Nucleus accumbens (tissue), 56 donors: ENCODE data around the gene NECAB2.
"Not testable (repeated sequence)": the region's sequence is repeated elsewhere in the genome, so short reads cannot be mapped to it uniquely, and the experiment has no call there.

ENCODE experiments used
- DNase-seq, 56 donors: peaks; one replicate each; lab custom pipeline; 2025; lab: John Stamatoyannopoulos, UW

The NECAB2 gene

DNA sequence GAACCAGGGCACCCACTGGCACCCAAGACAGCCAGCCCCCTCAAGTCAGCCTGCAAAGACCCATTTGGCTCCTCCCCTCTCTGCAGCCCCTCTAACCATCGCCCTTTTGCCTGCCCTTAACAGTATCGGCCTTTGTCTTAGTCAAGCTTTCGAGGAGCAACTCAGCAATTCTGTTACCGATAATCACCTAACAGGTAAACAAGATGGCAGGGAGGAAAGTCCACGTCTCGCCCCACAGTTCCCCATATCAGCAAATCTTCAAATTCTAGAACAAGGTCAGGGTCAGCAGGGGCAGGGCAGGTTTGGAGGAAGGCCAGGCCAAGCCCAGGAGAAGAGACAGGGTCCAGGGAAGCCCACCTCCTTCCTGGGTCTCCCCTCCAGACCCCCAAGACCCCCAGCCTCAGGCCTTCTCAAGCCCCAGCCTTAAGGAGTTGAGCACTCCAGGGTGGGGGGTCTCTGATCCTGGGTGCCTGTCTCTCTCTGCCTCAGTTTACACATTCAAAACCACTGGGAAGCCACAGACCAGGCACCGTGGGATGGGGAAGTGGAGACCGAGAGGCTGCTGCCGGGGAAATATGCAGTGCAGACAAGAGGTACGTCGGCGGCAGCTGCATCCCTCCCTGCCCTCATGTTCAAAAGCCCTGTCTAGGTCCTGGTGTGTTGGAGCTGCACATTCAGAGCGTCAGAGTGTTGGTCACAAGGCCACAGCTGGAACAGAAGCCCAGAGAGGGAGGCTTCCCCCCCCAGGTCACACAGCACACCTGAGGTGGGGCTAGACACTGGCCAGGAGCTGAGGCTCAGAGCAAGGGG, 18.9 kb upstream of the NECAB2 start:
- no peak for DNase-seq

DNA sequence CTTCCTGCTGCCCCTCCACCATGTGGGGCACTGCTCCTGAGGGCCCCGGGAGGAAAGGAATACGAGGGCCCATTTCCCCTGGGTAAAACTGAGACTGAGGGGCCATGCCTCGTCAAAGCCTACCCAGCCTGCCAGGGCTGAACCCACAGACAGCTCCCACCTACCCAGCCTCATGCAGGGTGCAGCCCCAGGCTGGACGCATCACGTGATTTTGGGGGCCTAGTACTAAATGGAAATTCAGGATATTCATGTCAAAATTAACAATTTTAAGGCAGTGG, 18.4 kb upstream of the NECAB2 start:
- no peak for DNase-seq

- DNase-seq, result not testable (repeated sequence)
Measured at GRCh38 chr16:83950862-83951399, 17.1 kb upstream of the NECAB2 start.

- peak in 9 of 56 donors; percentile 5 to 48 (median 13) for DNase-seq
Measured at GRCh38 chr16:83951544-83951943, 16.5 kb upstream of the NECAB2 start.

- peak in 1 of 56 donors; percentile 36 for DNase-seq
Measured at GRCh38 chr16:83952587-83952939, 15.5 kb upstream of the NECAB2 start.

DNA sequence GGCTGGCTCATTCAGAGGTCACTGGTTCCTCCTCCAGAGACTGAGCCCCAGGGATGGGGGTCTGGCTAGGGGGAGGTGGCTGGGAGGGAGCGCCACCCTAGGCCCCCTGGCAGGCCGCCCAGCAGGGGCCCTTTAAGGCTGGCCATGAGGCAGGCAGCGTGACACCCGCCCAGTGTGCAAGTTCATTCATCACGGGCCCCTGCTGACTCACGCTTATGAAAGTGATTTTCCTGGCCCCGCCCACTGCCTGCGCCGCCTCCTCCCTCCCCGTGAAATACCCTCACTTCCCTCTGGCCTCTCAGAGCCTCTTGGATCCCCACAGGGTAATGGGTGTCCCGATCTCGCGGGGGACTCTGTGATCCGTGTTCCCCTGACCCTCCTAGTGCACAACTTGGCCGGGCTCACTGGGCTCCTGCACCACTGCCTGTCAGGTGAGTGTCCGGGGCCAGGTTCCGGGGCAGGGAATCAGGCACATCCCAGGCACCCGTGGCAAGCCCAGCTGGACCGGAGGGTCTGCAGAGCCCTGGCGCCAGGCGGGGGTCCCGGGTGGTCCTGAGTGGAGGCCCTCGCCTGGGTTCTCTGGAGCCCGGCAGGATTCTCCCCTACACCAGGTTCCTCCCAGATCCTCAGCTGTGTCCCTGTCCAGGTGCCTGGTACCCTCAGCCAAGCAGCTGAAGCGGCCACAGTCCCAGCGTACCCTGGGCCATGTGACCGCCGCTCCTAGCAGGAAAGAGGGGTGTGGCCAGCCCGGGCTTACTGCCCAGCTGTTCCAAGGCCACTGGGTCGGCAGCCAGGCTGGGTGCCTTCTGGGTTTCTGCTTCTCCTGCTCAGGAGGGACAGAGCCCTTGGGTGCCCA, 14.9 kb upstream of the NECAB2 start, which contains the start of gene OSGIN1:
TSS of gene OSGIN1 (plus strand) at position 301 of the 856 bp plus-strand sequence. CDS start 4,432 bp downstream, outside the sequence.
- DNase-seq, result peak in 55 of 56 donors; percentile 14 to 96 (median 72)

DNA sequence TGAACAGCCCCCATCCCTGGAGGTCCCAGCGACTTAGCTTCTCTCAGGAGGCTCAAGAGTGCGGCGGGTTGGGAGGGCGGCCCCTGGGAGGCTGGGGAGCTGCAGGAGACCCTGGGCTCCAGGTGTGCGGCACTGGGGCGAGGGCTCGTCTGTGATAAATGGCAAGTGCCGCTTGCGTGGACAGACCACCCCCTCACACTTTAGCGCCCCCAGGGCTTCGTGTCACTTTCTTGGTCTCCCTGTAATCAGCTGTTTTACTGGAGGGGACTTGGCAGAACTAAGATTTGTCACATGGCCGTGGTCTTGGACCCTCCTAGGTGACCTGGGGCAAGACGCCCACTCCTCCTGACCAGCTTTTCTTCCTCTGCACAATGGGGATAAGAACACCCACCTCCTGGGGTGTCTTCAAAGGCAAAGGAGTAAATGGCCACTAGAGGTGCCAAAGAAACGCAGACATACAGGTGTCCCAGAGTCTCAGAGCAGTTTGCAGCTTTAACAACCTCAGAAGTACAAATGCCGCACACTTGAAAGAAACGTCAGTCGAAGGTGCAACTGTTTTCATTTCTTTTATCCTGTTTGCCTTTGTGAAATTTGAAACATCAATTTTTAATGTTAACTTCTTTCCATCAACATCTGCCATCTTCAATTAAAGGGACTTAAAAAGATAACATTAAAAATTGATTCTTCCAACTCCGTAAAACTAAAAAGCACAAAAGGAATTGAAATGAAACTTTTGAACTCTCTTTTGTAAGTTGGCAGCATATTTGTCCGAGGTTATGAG, 14.1 kb upstream of the NECAB2 start:
- peak in 3 of 56 donors; percentile 20 to 31 (median 23) for DNase-seq

DNA sequence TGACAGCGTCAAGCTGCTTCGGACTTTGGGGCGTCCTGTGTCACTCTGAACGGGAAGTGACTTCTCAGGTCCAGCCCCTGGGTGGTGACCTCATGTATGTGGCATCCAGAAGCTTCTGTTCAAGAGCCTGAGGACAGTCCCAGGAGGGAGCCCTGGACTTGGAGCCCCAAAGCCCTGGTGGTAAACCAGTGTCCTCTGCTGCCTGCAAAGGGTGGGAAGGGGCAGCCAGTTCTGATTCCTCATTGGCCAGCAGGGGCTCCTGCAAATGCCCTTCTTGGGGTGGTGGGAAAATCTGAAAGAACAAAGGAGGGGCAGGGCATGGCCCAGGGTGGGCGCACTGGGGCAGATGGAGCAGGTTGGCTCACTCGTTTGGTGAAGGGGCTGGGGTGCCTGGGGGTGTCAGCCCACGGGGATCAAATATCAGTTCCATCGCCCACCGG, 13.4 kb upstream of the NECAB2 start:
- DNase-seq, result no peak

DNA sequence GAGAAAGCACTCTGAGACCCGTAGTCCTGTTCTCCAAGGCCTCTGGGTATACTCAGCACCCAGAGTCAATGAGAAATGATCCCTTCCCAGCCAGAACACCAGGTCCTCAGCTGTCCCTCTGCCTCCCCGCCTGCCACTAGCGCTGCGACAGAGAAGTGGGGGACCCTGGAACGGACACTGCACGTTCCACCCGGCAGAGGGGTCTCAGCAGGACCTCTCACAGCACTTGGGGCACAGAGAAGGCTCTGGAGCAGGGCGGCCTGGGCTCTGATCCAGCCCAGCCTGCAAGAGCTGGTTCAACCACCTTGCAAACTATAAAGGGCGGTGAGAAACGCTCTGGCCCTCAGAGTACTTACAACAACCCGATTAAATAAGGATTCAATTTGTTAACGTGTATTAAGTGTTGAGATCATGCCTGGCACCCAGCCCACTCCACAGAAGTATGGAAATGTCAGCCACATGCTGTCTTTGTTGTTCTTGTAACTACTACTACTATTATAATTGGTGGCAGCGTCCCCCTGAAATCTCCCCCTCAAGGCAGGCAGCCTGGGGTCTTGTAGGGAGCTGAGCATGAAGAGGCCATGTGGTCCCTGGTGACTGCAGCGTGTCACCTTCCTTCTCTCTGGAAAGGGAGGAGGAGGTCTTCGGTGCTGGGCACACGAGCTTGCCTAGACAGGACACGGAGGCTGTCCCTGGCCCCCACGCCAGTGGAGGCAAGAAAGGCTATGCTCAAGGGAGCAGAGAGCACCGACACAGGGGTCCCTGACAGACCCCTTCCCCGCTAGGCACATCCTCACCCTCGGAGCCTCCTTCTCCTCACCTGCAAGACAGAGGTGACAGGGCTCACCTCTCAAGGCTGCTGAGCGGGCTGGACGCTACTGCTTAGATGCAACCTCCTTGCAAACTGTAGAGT, 12.6 kb upstream of the NECAB2 start:
- DNase-seq, result no peak

DNA sequence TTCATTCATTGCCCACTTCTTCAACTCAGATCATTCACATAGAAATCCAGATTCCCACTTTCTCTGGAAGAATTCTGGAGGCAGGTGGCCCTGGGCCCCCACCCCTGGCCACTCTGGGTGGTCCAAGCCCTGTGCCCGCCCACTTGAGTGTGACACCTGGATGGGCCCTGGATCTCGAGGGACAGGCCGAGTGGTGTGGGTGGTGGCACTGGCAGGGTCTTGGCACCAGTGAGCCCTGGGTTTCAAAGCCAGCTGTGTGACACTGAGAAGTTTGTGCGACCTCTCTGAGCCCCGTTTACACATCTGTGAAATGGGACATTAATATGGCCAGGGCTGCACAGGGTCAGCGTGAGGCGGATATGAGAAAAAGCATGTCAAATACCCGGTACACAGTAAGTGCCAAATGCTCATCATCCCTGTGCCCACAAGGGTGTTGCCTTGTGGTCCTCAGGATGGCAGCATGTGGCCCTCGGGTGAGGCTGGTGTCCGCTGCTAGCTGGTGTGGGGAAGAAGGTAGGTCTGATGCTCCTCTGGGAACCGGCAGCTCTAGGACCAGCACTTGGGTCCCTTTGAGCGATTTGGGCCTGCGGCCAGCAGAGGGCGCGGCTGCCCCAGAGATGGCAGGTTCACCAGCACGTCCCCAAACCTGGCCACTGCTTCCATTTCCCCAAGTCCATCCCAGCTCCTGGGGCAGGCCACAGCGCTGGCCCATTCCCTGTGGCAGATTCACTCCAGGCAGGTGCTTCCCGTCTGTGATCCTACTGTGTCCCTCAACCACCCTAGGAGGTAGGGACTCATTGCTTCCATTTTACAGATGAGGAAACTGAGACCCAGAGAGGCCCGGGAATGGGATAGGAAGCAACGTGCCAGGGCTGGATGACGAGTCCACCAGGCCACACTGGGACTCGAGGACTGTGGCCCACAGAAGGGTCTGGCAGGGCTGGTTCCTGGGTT, 11.4 kb upstream of the NECAB2 start:
- peak in 50 of 56 donors; percentile 6 to 89 (median 46) for DNase-seq

GRCh38 chr16:83957296-83957855, 10.7 kb upstream of the NECAB2 start:
- no peak for DNase-seq

- no peak for DNase-seq
Measured at GRCh38 chr16:83958137-83958845, 9.8 kb upstream of the NECAB2 start.

DNA sequence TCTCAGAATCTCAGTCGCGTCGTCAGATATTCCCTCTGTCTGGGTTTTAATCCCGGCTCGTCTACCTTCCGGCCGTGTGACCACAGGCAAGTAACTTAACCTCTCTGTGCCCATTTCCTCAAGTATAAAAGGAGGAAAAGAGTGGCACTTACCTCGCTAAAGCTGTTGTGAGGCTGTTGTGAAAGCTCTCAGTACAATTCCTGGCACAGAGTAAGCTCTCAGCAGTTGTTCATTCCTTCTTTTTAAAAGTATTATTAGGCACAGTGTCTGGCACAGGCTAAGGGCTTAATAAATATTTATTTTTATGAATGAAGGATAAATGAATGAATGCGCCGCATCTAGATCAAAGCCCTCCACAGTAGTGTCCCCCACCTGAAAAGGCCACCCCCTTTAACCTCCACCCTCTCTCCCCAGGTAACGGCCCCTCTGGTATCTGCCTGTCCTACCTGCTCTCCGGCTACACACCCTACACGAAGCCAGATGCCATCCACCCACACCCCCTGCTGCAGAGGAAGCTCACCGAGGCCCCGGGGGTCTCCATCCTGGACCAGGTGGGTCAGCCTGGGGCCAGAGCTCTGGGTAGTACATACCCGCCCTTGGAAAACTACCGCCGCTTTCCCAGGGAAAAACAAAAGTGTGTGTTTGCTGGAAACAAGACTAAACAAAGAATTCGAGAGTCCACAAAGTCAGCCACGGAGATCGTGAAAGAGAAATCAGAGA, 9.0 kb upstream of the NECAB2 start:
- no peak for DNase-seq

DNA sequence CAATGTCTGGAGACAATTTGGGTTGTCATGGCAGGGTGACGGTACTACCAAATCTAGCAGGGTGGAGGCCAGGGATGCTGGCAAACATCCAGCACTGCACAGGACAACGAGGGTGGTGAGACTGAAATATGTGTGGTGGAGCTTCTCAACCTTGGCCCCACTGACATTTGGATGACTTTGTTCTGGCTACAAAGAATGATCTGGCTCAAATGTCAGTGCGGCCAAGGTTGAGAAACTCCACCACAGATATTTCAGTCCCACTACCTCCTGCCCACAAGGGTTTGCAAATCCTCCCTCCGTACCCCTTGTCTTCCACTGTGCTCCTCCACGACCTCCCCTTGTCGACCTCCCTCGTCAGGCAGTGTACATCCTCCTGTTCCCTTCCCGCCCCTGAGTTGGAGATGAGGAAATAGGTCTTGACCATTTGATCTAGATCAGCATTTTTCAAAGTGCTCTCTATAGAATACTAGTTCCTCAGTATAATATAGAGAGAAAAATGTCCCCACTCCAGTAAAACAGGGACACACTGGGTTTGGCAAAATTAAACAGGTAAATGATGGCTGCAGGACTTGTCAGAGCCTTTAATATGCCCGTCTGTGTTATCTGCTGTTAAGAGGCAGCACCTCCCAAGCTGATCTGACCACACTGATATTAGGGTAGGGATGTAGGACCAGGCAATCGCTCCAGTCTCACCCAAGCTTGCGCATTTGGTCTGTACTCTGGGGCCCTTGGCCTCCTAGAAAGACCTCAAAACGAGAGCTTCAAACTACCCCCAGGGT, 8.2 kb upstream of the NECAB2 start:
- no peak for DNase-seq

DNA sequence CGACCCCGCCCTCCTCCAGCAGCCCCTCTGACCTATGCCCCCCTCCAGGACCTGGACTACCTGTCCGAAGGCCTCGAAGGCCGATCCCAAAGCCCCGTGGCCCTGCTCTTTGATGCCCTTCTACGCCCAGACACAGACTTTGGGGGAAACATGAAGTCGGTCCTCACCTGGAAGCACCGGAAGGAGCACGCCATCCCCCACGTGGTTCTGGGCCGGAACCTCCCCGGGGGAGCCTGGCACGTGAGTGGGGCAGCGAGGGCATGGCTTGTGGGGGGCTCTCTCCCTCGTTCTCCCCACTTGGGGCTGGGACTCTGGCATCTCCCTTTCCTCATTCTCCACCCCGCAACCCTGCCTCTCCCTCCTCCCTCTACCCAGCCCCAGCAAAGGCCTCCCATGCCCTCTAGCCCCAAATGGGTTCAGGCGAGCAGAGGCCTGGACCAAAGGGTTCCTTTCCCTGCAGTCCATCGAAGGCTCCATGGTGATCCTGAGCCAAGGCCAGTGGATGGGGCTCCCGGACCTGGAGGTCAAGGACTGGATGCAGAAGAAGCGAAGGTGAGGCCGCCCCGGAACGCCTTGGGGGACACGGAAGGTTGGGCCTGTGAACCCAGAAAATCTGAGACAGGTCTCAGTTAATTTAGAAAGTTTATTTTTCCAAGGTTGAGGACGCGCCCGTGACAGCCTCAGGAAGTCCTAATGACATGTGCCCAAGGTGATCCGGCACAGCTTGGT, 7.4 kb upstream of the NECAB2 start:
- DNase-seq, result no peak
